CD4-positive, alpha-beta T cell treated with Interleukin-15 for 1 hour (primary cell): ENCODE measurements around the gene CCR6.
A peak's percentile ranks its signal among the peaks of the same experiment; 100 is the strongest.
"Not testable (repeated sequence)": the region's sequence is repeated elsewhere in the genome, so short reads cannot be mapped to it uniquely, and the experiment has no call there.

ENCODE experiments used
- DNase-seq: peaks from one replicate; pipeline ENCODE4 v3.0.0-alpha.2; 2020

Gene CCR6

GRCh38 chr6:167146977-167147376, 24.1 kb downstream of the CCR6 start:
- no peak for DNase-seq

- DNase-seq = no peak
These were observed 25.1 kb downstream of the CCR6 start for GRCh38 chr6:167148021-167148420.

GRCh38 chr6:167148997-167149396, 26.1 kb downstream of the CCR6 start:
- DNase-seq = no peak

- DNase-seq = no peak
These were observed 28.1 kb downstream of the CCR6 start for GRCh38 chr6:167150941-167151549.

- DNase-seq = no peak
These were observed 28.8 kb downstream of the CCR6 start for GRCh38 chr6:167151648-167152047.

- no peak for DNase-seq
These were observed 30.0 kb downstream of the CCR6 start for GRCh38 chr6:167152862-167153261.

GRCh38 chr6:167153521-167153959, 30.6 kb downstream of the CCR6 start:
- peak; percentile 69 for DNase-seq

GRCh38 chr6:167154291-167154690, 31.4 kb downstream of the CCR6 start:
- DNase-seq = no peak

- no peak for DNase-seq
These were observed 32.0 kb downstream of the CCR6 start for GRCh38 chr6:167154895-167155294.

- no peak for DNase-seq
These were observed 34.5 kb downstream of the CCR6 start for GRCh38 chr6:167157414-167157813.

- no peak for DNase-seq
These were observed 35.0 kb downstream of the CCR6 start, which contains the start of gene GPR31 for GRCh38 chr6:167157863-167158262. Gene GPR31 (minus strand): TSS chr6:167157980. CDS start chr6:167157831, 149 bp downstream.

- no peak for DNase-seq
These were observed 39.1 kb downstream of the CCR6 start for GRCh38 chr6:167161851-167162467.

- no peak for DNase-seq
These were observed 39.7 kb downstream of the CCR6 start for GRCh38 chr6:167162591-167162990.

- DNase-seq = no peak
These were observed 40.6 kb downstream of the CCR6 start for GRCh38 chr6:167163476-167164011.

GRCh38 chr6:167164261-167164660, 41.4 kb downstream of the CCR6 start:
- no peak for DNase-seq

- no peak for DNase-seq
These were observed 43.1 kb downstream of the CCR6 start for GRCh38 chr6:167165858-167166471.

GRCh38 chr6:167167699-167168098, 44.8 kb downstream of the CCR6 start:
- not testable (repeated sequence) for DNase-seq

- not testable (repeated sequence) for DNase-seq
These were observed 45.4 kb downstream of the CCR6 start for GRCh38 chr6:167168296-167168695.

- not testable (repeated sequence) for DNase-seq
These were observed 47.0 kb downstream of the CCR6 start for GRCh38 chr6:167169867-167170266.

- DNase-seq = not testable (repeated sequence)
These were observed 48.4 kb downstream of the CCR6 start for GRCh38 chr6:167171300-167171699.

- DNase-seq = not testable (repeated sequence)
These were observed 49.1 kb downstream of the CCR6 start for GRCh38 chr6:167172011-167172410.

- not testable (repeated sequence) for DNase-seq
These were observed 54.4 kb downstream of the CCR6 start for GRCh38 chr6:167177271-167177670.

GRCh38 chr6:167178896-167179655, 56.2 kb downstream of the CCR6 start:
- DNase-seq = not testable (repeated sequence)
